Measurements from ENCODE around the gene FBXW11. TPM values are rescaled to one million over a fixed set of nuclear protein-coding genes. Genes with fewer than 3 reads are reported as not detected.

FBXW11 gene
- total RNA-seq, 1 experiment from 2014 or later: 34.9 TPM

DNA sequence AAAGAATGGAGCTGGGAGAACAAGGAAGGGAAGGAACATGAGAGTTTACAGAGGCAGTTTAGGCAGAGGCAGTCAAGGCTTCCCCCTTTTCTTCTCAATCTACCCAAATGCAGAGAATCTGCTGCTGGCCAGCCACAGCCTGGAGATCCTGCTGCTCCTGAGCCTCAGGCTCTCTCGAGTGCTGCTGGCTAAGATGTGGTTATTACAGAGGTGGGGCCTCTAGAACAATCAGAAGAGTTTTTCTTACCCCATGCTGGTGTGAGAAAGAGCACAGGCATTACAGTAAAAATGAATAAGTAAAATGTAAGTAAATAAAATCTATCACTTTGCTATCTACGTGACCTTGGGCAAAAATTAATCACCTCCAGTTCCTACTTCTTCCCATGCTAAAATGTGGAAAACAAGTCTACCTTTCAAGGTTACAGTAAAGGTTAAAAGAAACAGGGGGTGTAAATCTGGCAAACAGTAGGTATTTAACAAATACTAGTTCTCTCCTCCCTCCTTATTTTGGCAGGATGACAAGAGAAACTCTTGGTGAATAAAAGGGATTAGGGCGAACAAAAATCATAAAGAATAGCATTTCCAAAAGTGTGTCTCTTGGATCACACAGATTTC lies 31.1 kb downstream of the FBXW11 start:
- CTCF ChIA-PET: no interaction called here
- no peaks in the 10 kb centered on the region for H3K27me3 ChIP-seq (replicated peaks; ENCODE audit: insufficient read depth, low read depth, low read length, poor library complexity)
- peak overlapping the region; percentile 4 for H3K27ac ChIP-seq (ENCODE audit: low read depth, low read length, poor library complexity, severe bottlenecking)
- intact Hi-C loops (cut with micrococcal nuclease; ENCODE audit: unreplicated experiment): no loop called here
- no peaks in the 10 kb centered on the region for H3K36me3 ChIP-seq (ENCODE audit: insufficient read depth, low read length, poor library complexity, severe bottlenecking)
- H3K4me3 ChIP-seq (ENCODE audit: low read depth, low read length, poor library complexity, severe bottlenecking): no peak overlapping the region
- no peak for TF ChIP-seq EZH2 (IDR thresholded peaks at IDR 0.05; ENCODE audit: borderline replicate concordance, low read depth, low read length, poor library complexity, severe bottlenecking)
- TF ChIP-seq, protein P1, sequence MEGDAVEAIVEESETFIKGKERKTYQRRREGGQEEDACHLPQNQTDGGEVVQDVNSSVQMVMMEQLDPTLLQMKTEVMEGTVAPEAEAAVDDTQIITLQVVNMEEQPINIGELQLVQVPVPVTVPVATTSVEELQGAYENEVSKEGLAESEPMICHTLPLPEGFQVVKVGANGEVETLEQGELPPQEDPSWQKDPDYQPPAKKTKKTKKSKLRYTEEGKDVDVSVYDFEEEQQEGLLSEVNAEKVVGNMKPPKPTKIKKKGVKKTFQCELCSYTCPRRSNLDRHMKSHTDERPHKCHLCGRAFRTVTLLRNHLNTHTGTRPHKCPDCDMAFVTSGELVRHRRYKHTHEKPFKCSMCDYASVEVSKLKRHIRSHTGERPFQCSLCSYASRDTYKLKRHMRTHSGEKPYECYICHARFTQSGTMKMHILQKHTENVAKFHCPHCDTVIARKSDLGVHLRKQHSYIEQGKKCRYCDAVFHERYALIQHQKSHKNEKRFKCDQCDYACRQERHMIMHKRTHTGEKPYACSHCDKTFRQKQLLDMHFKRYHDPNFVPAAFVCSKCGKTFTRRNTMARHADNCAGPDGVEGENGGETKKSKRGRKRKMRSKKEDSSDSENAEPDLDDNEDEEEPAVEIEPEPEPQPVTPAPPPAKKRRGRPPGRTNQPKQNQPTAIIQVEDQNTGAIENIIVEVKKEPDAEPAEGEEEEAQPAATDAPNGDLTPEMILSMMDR (conservative IDR thresholded peaks at IDR 0.05; ENCODE audit: low read depth, low read length): no peak
- peak; percentile 41 for DNase-seq (ENCODE audit: low spot score)
- no TSS peak for BruUV-seq (replicated peaks)
- peaks cover 18% of the 10 kb centered on the region for H3K4me1 ChIP-seq (ENCODE audit: insufficient read depth, low read length, poor library complexity, severe bottlenecking)
- peaks cover 9% of the 10 kb centered on the region for H3K9me3 ChIP-seq (ENCODE audit: low read depth, low read length, poor library complexity, severe bottlenecking)
- POLR2A ChIA-PET (ENCODE audit: low non-redundant PET): no interaction called here

DNA sequence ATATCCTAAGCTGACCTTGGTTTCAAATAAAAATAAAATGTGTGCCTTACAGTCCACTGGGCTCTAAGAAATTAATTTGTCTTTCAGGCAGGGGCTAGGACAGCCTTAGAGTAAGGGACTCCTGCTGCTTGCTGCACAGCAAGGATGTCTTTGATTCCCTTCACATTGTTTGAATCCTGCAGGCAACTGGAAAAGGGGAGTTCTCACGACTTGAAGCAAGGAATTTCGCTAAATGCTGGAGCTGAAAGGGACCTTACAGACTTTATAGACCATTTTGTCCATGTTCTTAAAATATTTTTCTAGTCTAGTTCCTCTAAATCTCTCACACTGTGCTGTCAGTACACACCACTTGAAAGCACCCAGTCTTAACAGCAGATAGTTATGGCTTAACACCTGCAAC lies 35.6 kb downstream of the FBXW11 start:
- no TSS peak for BruUV-seq (replicated peaks)
- H3K36me3 ChIP-seq (ENCODE audit: insufficient read depth, low read length, poor library complexity, severe bottlenecking): no peaks in the 10 kb centered on the region
- ChIA-PET POLR2A (ENCODE audit: low non-redundant PET) (no interaction called here), CTCF (no interaction called here)
- TF ChIP-seq, protein P1 (conservative IDR thresholded peaks at IDR 0.05; ENCODE audit: low read depth, low read length): no peak
- TF ChIP-seq EZH2 (IDR thresholded peaks at IDR 0.05; ENCODE audit: borderline replicate concordance, low read depth, low read length, poor library complexity, severe bottlenecking): no peak
- H3K4me3 ChIP-seq (ENCODE audit: low read depth, low read length, poor library complexity, severe bottlenecking): no peak overlapping the region
- H3K4me1 ChIP-seq (ENCODE audit: insufficient read depth, low read length, poor library complexity, severe bottlenecking): peaks cover 14% of the 10 kb centered on the region
- intact Hi-C loops (cut with micrococcal nuclease; ENCODE audit: unreplicated experiment): no loop called here
- no peak for DNase-seq (ENCODE audit: low spot score)
- H3K27ac ChIP-seq (ENCODE audit: low read depth, low read length, poor library complexity, severe bottlenecking): no peak overlapping the region
- H3K9me3 ChIP-seq (ENCODE audit: low read depth, low read length, poor library complexity, severe bottlenecking): no peaks in the 10 kb centered on the region
- H3K27me3 ChIP-seq (replicated peaks; ENCODE audit: insufficient read depth, low read depth, low read length, poor library complexity): no peaks in the 10 kb centered on the region

DNA sequence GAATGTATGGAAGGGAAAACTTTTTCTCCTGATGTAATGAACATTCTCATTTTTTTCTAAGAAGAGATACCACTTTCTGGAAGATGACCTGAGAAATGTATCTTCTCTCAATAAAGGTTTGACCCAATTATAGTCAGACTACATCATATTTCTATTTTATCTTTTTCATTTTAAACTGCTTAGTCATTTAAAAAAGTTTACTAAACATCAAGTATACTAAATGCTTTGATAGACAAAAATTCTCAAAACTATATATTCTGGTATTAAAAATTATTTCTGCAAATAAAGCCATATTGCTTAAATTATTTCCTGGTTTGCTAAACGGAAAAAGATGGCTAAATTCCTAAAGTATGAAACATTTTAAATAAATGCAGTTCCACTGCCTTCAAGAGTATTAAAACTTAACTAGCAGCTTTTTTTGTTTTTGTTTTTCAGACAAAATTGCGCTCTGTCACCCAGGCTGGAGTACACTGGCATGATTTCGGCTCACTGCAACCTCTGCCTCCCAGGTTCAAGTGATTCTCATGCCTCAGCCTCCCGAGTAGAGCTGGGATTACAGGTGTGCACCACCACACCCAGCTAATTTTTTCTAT lies 37.1 kb downstream of the FBXW11 start:
- no peak for DNase-seq (ENCODE audit: low spot score)
- H3K4me1 ChIP-seq (ENCODE audit: insufficient read depth, low read length, poor library complexity, severe bottlenecking): peaks cover 13% of the 10 kb centered on the region
- CTCF ChIA-PET: no interaction called here
- no peaks in the 10 kb centered on the region for H3K27me3 ChIP-seq (replicated peaks; ENCODE audit: insufficient read depth, low read depth, low read length, poor library complexity)
- intact Hi-C loops (cut with micrococcal nuclease; ENCODE audit: unreplicated experiment): no loop called here
- no peaks in the 10 kb centered on the region for H3K9me3 ChIP-seq (ENCODE audit: low read depth, low read length, poor library complexity, severe bottlenecking)
- no peak overlapping the region for H3K4me3 ChIP-seq (ENCODE audit: low read depth, low read length, poor library complexity, severe bottlenecking)
- H3K27ac ChIP-seq (ENCODE audit: low read depth, low read length, poor library complexity, severe bottlenecking): no peak overlapping the region
- H3K36me3 ChIP-seq (ENCODE audit: insufficient read depth, low read length, poor library complexity, severe bottlenecking): no peaks in the 10 kb centered on the region
- POLR2A ChIA-PET (ENCODE audit: low non-redundant PET): no interaction called here
- TF ChIP-seq EZH2 (IDR thresholded peaks at IDR 0.05; ENCODE audit: borderline replicate concordance, low read depth, low read length, poor library complexity, severe bottlenecking): no peak
- TF ChIP-seq, protein P1 (conservative IDR thresholded peaks at IDR 0.05; ENCODE audit: low read depth, low read length): no peak
- BruUV-seq (replicated peaks): no TSS peak
